Astrocyte (in vitro differentiated cells and primary cell): Measurements from ENCODE around the gene FBXO31. TPM values are rescaled to one million over a fixed set of nuclear protein-coding genes. Genes with fewer than 3 reads are reported as not detected.
A peak's percentile ranks its signal among the peaks of the same experiment; 100 is the strongest.

Experiments
- DNase-seq: peaks from one replicate; pipeline ENCODE4 v3.0.0-alpha.2; 2010; ENCODE audit warnings: low read depth
- FAIRE-seq: peaks from 2 replicates; lab custom pipeline; 2011; peaks lifted over from hg19 to GRCh38; lab: Jason Lieb, UNC
- H2AFZ ChIP-seq: 2 replicates; pipeline ENCODE4 v1.6.0; 2012; ENCODE audit warnings: low read depth, low read length, inconsistent platforms
- H3K27ac ChIP-seq: 2 replicates; pipeline ENCODE4 v1.5.1; 2011; ENCODE audit warnings: low read depth, low read length, inconsistent platforms
- H3K27me3 ChIP-seq: 2 replicates; pipeline ENCODE4 v1.6.0; 2011; ENCODE audit warnings: low read length, inconsistent platforms; ENCODE audit not compliant: insufficient read depth
- H3K36me3 ChIP-seq: 2 replicates; pipeline ENCODE4 v1.5.1; 2011; ENCODE audit warnings: low read length, inconsistent platforms; ENCODE audit not compliant: insufficient read depth
- H3K4me1 ChIP-seq: 2 replicates; pipeline ENCODE4 v1.5.1; 2011; ENCODE audit warnings: low read length, inconsistent platforms; ENCODE audit not compliant: insufficient read depth
- H3K4me2 ChIP-seq: 2 replicates; pipeline ENCODE4 v1.6.0; 2012; ENCODE audit warnings: low read length, inconsistent platforms
- H3K4me3 ChIP-seq: 2 replicates; pipeline ENCODE4 v1.5.1; 2011; ENCODE audit warnings: low read depth, mild to moderate bottlenecking, low read length, inconsistent platforms; ENCODE audit not compliant: insufficient read depth
- H3K79me2 ChIP-seq: 2 replicates; pipeline ENCODE4 v1.6.0; 2012; ENCODE audit warnings: mild to moderate bottlenecking, low read length, inconsistent platforms; ENCODE audit not compliant: insufficient read depth
- H3K9ac ChIP-seq: 2 replicates; pipeline ENCODE4 v1.6.0; 2012; ENCODE audit warnings: mild to moderate bottlenecking, low read length, inconsistent platforms
- H3K9me3 ChIP-seq: 2 replicates; pipeline ENCODE4 v1.5.1; 2012; ENCODE audit warnings: low read depth, mild to moderate bottlenecking, low read length, inconsistent platforms; ENCODE audit not compliant: insufficient read depth
- H4K20me1 ChIP-seq: 2 replicates; pipeline ENCODE4 v1.6.0; 2012; ENCODE audit warnings: low read length, inconsistent platforms; ENCODE audit not compliant: insufficient read depth
- H3K27ac Mint-ChIP-seq: one replicate; pipeline ENCODE4 v1.8.0; 2021; ENCODE audit warnings: mild to moderate bottlenecking, mixed read lengths; ENCODE audit not compliant: unreplicated experiment
- H3K27me3 Mint-ChIP-seq: one replicate; pipeline ENCODE4 v1.8.0; 2021; ENCODE audit warnings: low read depth, mixed read lengths; ENCODE audit not compliant: unreplicated experiment
- H3K36me3 Mint-ChIP-seq: one replicate; pipeline ENCODE4 v1.8.0; 2021; ENCODE audit warnings: low read depth, mixed read lengths; ENCODE audit not compliant: unreplicated experiment
- H3K4me1 Mint-ChIP-seq: one replicate; pipeline ENCODE4 v1.8.0; 2021; ENCODE audit warnings: low read depth, mixed read lengths; ENCODE audit not compliant: unreplicated experiment
- H3K4me3 Mint-ChIP-seq: one replicate; pipeline ENCODE4 v1.8.0; 2021; ENCODE audit warnings: mild to moderate bottlenecking, moderate library complexity, mixed read lengths; ENCODE audit not compliant: unreplicated experiment
- H3K9me3 Mint-ChIP-seq: one replicate; pipeline ENCODE4 v1.8.0; 2021; ENCODE audit warnings: mild to moderate bottlenecking, mixed read lengths; ENCODE audit not compliant: unreplicated experiment
- CTCF ChIP-seq: IDR thresholded peaks from 2 replicates; pipeline ENCODE4 v1.5.1; 2011; ENCODE audit warnings: low read depth, mild to moderate bottlenecking, inconsistent platforms, low read length, moderate library complexity; ENCODE audit not compliant: insufficient read depth
- EZH2 ChIP-seq: IDR thresholded peaks from 2 replicates; pipeline ENCODE4 v1.6.1; 2012; ENCODE audit warnings: mild to moderate bottlenecking, low read length, inconsistent platforms; ENCODE audit not compliant: insufficient read depth
- total RNA-seq: library from RNA; stranded (reverse); gene quantifications from 2 replicates; pipeline ENCODE4 v1.2.1, GENCODE V29; 2021

The FBXO31 gene
- total RNA-seq, 1 donor from 2014 or later, result 34.9 TPM

- FAIRE-seq, result no peak
- Histone ChIP-seq H3K36me3 (no peaks in the 10 kb centered on the region), H2AFZ (no peak overlapping the region)
Observed at GRCh38 chr16:87279094-87279658, 104.4 kb downstream of the FBXO31 start.

GRCh38 chr16:87278191-87279093, 105.1 kb downstream of the FBXO31 start:
- no peak for FAIRE-seq
- H3K27ac Mint-ChIP-seq, result no peak overlapping the region
- peak overlapping the region; percentile 30 for H2AFZ ChIP-seq

More at GRCh38 chr16:87279094-87279658, 104.4 kb downstream of the FBXO31 start:
- Mint-ChIP-seq H3K4me3 (no peak overlapping the region), H3K9me3 (no peaks in the 10 kb centered on the region), H3K4me1 (peaks cover 20% of the 10 kb centered on the region), H3K27ac (no peak overlapping the region), H3K27me3 (peaks cover 24% of the 10 kb centered on the region), H3K36me3 (peaks cover 7% of the 10 kb centered on the region)
- TF ChIP-seq EZH2, result no peak
- TF ChIP-seq CTCF, result no peak
- H4K20me1 ChIP-seq, result no peaks in the 10 kb centered on the region
- no peaks in the 10 kb centered on the region for H3K79me2 ChIP-seq
- DNase-seq, result no peak
- H3K4me2 ChIP-seq, result peak overlapping the region; percentile 44
- H3K4me1 ChIP-seq, result peaks cover 15% of the 10 kb centered on the region
- no peak overlapping the region for H3K4me3 ChIP-seq
- no peaks in the 10 kb centered on the region for H3K27me3 ChIP-seq
- no peak overlapping the region for H3K9ac ChIP-seq
- H3K9me3 ChIP-seq, result no peaks in the 10 kb centered on the region
- H3K27ac ChIP-seq, result no peak overlapping the region

More at GRCh38 chr16:87278191-87279093, 105.1 kb downstream of the FBXO31 start:
- Mint-ChIP-seq H3K4me3 (no peak overlapping the region), H3K27me3 (peaks cover 20% of the 10 kb centered on the region), H3K9me3 (no peaks in the 10 kb centered on the region), H3K4me1 (peaks cover 20% of the 10 kb centered on the region), H3K36me3 (peaks cover 6% of the 10 kb centered on the region)
- Histone ChIP-seq H3K36me3 (no peaks in the 10 kb centered on the region), H4K20me1 (no peaks in the 10 kb centered on the region), H3K79me2 (no peaks in the 10 kb centered on the region), H3K4me3 (no peak overlapping the region), H3K4me1 (peaks cover 15% of the 10 kb centered on the region), H3K27me3 (no peaks in the 10 kb centered on the region), H3K9me3 (no peaks in the 10 kb centered on the region), H3K27ac (no peak overlapping the region), H3K9ac (no peak overlapping the region), H3K4me2 (peak overlapping the region; percentile 44)
- DNase-seq, result peak; percentile 52
- TF ChIP-seq EZH2 (no peak), CTCF (peak; percentile 82)

Other genes starting within 250 kb of the FBXO31 start
- gene C16orf95, start 66.4 kb downstream of the FBXO31 start, total RNA-seq, result 3.3 and 3.6 TPM in 2 replicates
- 206 and 221 TPM in 2 replicates for gene MAP1LC3B, start 8.6 kb upstream of the FBXO31 start, total RNA-seq
- 19.0 and 19.2 TPM in 2 replicates for gene ZCCHC14, start 109.2 kb upstream of the FBXO31 start, total RNA-seq
- 8.6 and 9.3 TPM in 2 replicates for gene JPH3, start 218.7 kb upstream of the FBXO31 start, total RNA-seq